MCF 10A (cell line): Measurements from ENCODE around the gene VAMP2. TPM values are rescaled to one million over a fixed set of nuclear protein-coding genes. Genes with fewer than 3 reads are reported as not detected.
A peak's percentile ranks its signal among the peaks of the same experiment; 100 is the strongest.

Source experiments
- BruUV-seq: library from RNA; stranded (reverse); fragments of 400-500 nt; replicated peaks from 2 replicates; lab custom pipeline; 2021; lab: Mats Ljungman, UMichigan
- CTCF ChIA-PET: fragments of 300-600 bp; sonication (Branson Sonifier 250); formaldehyde crosslinking; extraction: SDS; loops from one replicate; lab custom pipeline; 2021; ENCODE audit warnings: antibody characterized with exemption, inconsistent platforms; lab: Yijun Ruan, JAX
- POLR2A ChIA-PET: fragments of 300-600, 350-650 bp; sonication (Branson Sonifier 250); formaldehyde crosslinking; extraction: SDS; loops from one replicate; lab custom pipeline; 2020; ENCODE audit warnings: antibody characterized with exemption, inconsistent platforms; lab: Yijun Ruan, JAX
- DNase-seq: peaks from one replicate; pipeline ENCODE4 v3.0.0-alpha.2; 2018; ENCODE audit not compliant: unreplicated experiment
- H3K27ac Mint-ChIP-seq: one replicate; pipeline ENCODE4 v1.8.0; 2022; ENCODE audit warnings: mild to moderate bottlenecking, low read depth, mixed read lengths; ENCODE audit not compliant: unreplicated experiment
- H3K27me3 Mint-ChIP-seq: one replicate; pipeline ENCODE4 v1.8.0; 2022; ENCODE audit warnings: mixed read lengths; ENCODE audit not compliant: insufficient read depth, unreplicated experiment
- H3K36me3 Mint-ChIP-seq: one replicate; pipeline ENCODE4 v1.8.0; 2022; ENCODE audit warnings: mild to moderate bottlenecking, moderate library complexity, mixed read lengths; ENCODE audit not compliant: insufficient read depth, unreplicated experiment
- H3K4me1 Mint-ChIP-seq: one replicate; pipeline ENCODE4 v1.8.0; 2022; ENCODE audit warnings: mixed read lengths; ENCODE audit not compliant: insufficient read depth, unreplicated experiment
- H3K4me3 Mint-ChIP-seq: one replicate; pipeline ENCODE4 v1.8.0; 2022; ENCODE audit warnings: mild to moderate bottlenecking, moderate library complexity, mixed read lengths; ENCODE audit not compliant: unreplicated experiment
- H3K9me3 Mint-ChIP-seq: one replicate; pipeline ENCODE4 v1.8.0; 2022; ENCODE audit warnings: mixed read lengths; ENCODE audit not compliant: unreplicated experiment
- intact Hi-C: fragments of 100-400 bp; cut with micrococcal nuclease; formaldehyde crosslinking; loops from 2 replicates; pipeline ENCODE4 v1.14.1; 2022
- total RNA-seq: library from RNA; stranded (reverse); gene quantifications from 2 replicates; pipeline ENCODE4 v1.2.3, GENCODE V29; 2022
- TF ChIP-seq, protein P1 (sequence below): fragments of 200-600 bp; IDR thresholded peaks from one replicate; pipeline ENCODE4 v1.8.0; 2022; ENCODE audit warnings: antibody characterized with exemption, mild to moderate bottlenecking; ENCODE audit not compliant: unreplicated experiment

VAMP2 gene
- total RNA-seq, 1 experiment from 2014 or later: 37.7 TPM

DNA sequence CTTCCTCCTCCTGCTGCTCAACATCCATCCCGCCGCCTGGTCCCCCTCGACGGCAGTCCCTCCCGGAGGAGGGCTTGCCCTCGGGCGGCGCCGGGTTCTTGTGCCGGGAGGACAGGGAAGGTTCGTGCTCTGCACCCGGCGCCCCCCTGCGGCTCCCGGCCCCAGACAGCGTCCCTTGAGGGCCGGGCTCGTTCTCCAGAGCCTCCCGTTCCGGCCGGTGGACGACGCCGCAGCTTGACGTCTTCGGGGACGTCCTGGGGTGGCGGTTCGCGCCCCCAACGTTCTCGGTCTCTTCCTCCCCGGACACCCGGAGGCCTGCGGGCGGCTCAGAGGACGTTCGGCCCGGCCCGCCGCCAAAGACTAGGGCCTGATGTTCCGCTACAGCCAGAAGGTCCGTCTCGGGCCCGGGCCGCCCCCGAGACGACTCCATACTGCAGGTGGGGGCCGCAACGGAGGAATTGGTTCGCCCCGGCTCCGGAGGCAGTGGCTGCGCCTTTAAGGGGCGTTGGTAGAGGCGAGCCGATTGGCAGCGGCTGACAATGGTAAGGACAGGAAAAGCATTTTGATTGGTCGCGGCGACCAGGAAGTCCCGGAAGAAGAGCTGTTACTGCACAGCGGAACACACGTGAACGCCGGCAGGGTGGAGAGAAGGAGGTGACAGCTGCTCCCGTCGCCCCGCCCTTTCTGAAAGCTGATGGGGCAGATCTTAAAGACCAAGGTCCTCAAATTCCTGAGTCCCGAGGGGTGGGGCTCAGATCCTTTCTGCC lies 27.1 kb upstream of the VAMP2 start, which contains the start of gene BORCS6:
TSS of gene BORCS6 (minus strand) at position 470 of the 767 bp plus-strand sequence. CDS start at position 430, 40 bp downstream.
- intact Hi-C loops: no loop called here
- H3K4me1 Mint-ChIP-seq: no peaks in the 10 kb centered on the region
- H3K9me3 Mint-ChIP-seq: no peaks in the 10 kb centered on the region
- TF ChIP-seq, protein P1, sequence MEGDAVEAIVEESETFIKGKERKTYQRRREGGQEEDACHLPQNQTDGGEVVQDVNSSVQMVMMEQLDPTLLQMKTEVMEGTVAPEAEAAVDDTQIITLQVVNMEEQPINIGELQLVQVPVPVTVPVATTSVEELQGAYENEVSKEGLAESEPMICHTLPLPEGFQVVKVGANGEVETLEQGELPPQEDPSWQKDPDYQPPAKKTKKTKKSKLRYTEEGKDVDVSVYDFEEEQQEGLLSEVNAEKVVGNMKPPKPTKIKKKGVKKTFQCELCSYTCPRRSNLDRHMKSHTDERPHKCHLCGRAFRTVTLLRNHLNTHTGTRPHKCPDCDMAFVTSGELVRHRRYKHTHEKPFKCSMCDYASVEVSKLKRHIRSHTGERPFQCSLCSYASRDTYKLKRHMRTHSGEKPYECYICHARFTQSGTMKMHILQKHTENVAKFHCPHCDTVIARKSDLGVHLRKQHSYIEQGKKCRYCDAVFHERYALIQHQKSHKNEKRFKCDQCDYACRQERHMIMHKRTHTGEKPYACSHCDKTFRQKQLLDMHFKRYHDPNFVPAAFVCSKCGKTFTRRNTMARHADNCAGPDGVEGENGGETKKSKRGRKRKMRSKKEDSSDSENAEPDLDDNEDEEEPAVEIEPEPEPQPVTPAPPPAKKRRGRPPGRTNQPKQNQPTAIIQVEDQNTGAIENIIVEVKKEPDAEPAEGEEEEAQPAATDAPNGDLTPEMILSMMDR: no peak
- no peaks in the 10 kb centered on the region for H3K27me3 Mint-ChIP-seq
- ChIA-PET CTCF (interaction anchor here (0.7 to 5.9 kb wide), 4 partner anchors 30 to 111 kb away, joined by 3 to 42 read pairs (median 6); no protein-coding TSS in a partner anchor), POLR2A (interaction anchor here (0.6 to 12.5 kb wide), 25 partner anchors 10 to 247 kb away, joined by 3 to 352 read pairs (median 6); partner anchors contain the start of genes ALOXE3, AURKB, CTC1 and HES7)
- H3K4me3 Mint-ChIP-seq: no peak within 1 kb of the TSS
- TSS peak; percentile 60 for BruUV-seq
- peak within 1 kb of the TSS; percentile 59 for H3K27ac Mint-ChIP-seq
- H3K36me3 Mint-ChIP-seq: peaks cover 8% of the 10 kb centered on the region
- DNase-seq: peak; percentile 99

DNA sequence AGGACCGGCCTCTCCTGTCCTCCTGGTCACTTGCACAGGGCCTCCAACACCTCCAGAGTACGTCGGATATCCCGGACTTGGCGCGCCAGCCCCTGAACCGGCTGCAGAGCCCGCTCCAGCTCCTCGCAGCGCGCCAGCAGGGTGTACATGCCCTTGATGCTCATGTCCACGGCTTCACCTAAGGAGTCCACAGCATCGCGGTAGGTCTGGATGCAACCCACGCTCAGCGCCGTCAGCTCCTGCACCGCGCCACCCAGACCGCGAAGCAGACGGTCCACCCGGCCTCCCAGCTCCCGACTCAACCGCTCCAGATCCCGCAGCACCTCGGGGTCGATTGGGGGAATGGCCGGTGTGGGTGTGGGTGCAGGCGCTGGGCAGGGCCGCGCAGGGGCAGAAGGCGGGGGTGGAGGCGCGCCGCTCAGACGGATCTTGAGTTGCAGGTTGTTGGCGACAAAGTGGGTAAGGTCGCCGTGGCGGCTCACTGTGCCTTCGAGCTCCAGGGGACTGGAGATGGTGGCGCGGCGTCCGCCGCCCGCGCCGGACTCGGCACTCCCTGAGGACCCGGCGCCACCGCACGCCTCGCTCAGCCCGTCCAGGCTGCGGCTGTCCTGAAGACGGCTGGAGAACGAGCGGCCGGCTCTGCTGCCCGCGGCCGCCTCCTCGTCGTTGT lies 26.4 kb upstream of the VAMP2 start:
- DNase-seq: peak; percentile 9
- Mint-ChIP-seq H3K27ac (peak overlapping the region; percentile 59), H3K9me3 (no peaks in the 10 kb centered on the region), H3K36me3 (peaks cover 8% of the 10 kb centered on the region), H3K4me1 (no peaks in the 10 kb centered on the region), H3K4me3 (no peak overlapping the region), H3K27me3 (no peaks in the 10 kb centered on the region)
- TF ChIP-seq, protein P1: no peak
- BruUV-seq: no TSS peak
- ChIA-PET POLR2A (interaction anchor here (1.2 to 12.5 kb wide), 14 partner anchors 14 to 106 kb away, joined by 3 to 352 read pairs (median 18); partner anchors contain the start of genes ALOXE3, AURKB, CTC1 and PER1), CTCF (interaction anchor here (0.7 to 5.9 kb wide), 7 partner anchors 11 to 112 kb away, joined by 3 to 42 read pairs (median 4); no protein-coding TSS in a partner anchor)
- intact Hi-C loops: no loop called here

DNA sequence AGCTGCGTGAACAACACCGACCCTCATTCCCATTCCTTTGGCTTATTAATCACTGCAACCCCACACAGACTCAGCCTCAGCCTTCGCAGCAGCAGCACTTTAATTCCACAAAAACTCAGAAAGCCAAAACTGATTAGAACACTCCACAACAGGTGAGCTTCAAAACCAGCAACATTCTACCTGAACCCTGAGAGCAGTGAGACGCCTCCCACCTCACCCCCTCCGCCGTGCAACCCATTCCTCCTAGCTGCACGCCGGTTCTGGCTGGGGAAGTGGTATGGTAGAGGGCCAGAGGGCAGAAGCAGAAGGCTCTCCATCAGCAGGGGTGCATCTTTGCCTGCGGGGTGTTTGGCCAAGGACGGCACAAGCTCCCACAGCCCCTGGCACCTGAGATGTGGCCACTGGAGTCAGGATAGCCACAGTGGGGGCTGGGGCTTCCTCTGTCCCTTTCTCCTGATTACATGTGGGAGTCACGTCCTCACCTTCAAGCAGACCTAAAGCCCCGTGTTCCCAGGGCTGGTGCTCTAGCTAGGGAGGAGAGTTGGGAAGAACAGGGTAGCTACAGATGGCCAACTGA lies 25.6 kb upstream of the VAMP2 start:
- Mint-ChIP-seq H3K36me3 (peaks cover 8% of the 10 kb centered on the region), H3K4me3 (no peak overlapping the region), H3K4me1 (no peaks in the 10 kb centered on the region), H3K27me3 (no peaks in the 10 kb centered on the region), H3K27ac (no peak overlapping the region), H3K9me3 (no peaks in the 10 kb centered on the region)
- TF ChIP-seq, protein P1: no peak
- intact Hi-C loops: loop anchor here (1.0 kb wide), 1 partner anchor 112 kb away; no protein-coding TSS in a partner anchor
- ChIA-PET CTCF (interaction anchor here (0.8 to 5.9 kb wide), 5 partner anchors 11 to 113 kb away, joined by 4 to 42 read pairs (median 7); no protein-coding TSS in a partner anchor), POLR2A (interaction anchor here (0.7 to 12.5 kb wide), 21 partner anchors 8 to 346 kb away, joined by 3 to 352 read pairs (median 8); partner anchors contain the start of genes ALOXE3, AURKB, CTC1 and HES7)
- peak; percentile 9 for DNase-seq
- BruUV-seq: no TSS peak
